IMR-90 (cell line): ENCODE data around the gene BEND2. TPM values are rescaled to one million over a fixed set of nuclear protein-coding genes. Genes with fewer than 3 reads are reported as not detected.

Experiments
- ATAC-seq: fragments of 200-7000 bp; cut with Tn5 transposase; 2 replicates; pipeline ENCODE4 v1.9.1; 2020; ENCODE audit warnings: low read depth, mild to moderate bottlenecking, moderate library complexity
- Bru-seq: library from RNA; stranded (reverse); fragments of 400-500 nt; gene quantifications from one replicate; lab custom pipeline; 2021; lab: Mats Ljungman, UMichigan
- BruChase-seq, 2 experiments: library from RNA; stranded (reverse); fragments of 400-500 nt; gene quantifications; one replicate each; lab custom pipeline; 2021; lab: Mats Ljungman, UMichigan
- BruUV-seq: library from RNA; stranded (reverse); fragments of 400-500 nt; replicated peaks from 2 replicates; lab custom pipeline; 2021; lab: Mats Ljungman, UMichigan
- CTCF ChIA-PET: fragments of 300-600 bp; formaldehyde crosslinking; extraction: SDS; loops from one replicate; lab custom pipeline; 2021; ENCODE audit warnings: antibody characterized with exemption; lab: Yijun Ruan, JAX
- POLR2A ChIA-PET: fragments of 300-600 bp; sonication (Branson Sonifier 250); formaldehyde crosslinking; loops from one replicate; lab custom pipeline; 2022; ENCODE audit warnings: antibody characterized with exemption; ENCODE audit not compliant: unreplicated experiment; lab: Charles Lee
- DNase-seq: peaks from one replicate; pipeline ENCODE4 v3.0.0; 2013
- H2AFZ ChIP-seq: replicated peaks from 2 replicates; pipeline ENCODE3; 2013; ENCODE audit warnings: low read length, mild to moderate bottlenecking; ENCODE audit not compliant: poor library complexity
- H2AK5ac ChIP-seq: 2 replicates; pipeline ENCODE4 v1.6.1; 2013; ENCODE audit warnings: low read depth, low read length, inconsistent platforms
- H2AK9ac ChIP-seq: replicated peaks from 2 replicates; pipeline ENCODE3; 2013; ENCODE audit warnings: mild to moderate bottlenecking, low read depth, low read length, moderate library complexity; ENCODE audit not compliant: poor library complexity
- H2BK120ac ChIP-seq: 2 replicates; pipeline ENCODE4 v1.6.1; 2013; ENCODE audit warnings: low read depth, low read length, inconsistent platforms
- H2BK15ac ChIP-seq: 3 replicates; pipeline ENCODE4 v1.6.1; 2013; ENCODE audit warnings: low read depth, low read length, inconsistent platforms
- H2BK20ac ChIP-seq: 2 replicates; pipeline ENCODE4 v1.6.1; 2013; ENCODE audit warnings: low read depth, mild to moderate bottlenecking, inconsistent platforms, low read length, moderate library complexity
- H2BK5ac ChIP-seq: 2 replicates; pipeline ENCODE4 v1.6.1; 2013; ENCODE audit warnings: mild to moderate bottlenecking, low read depth, low read length, inconsistent platforms; ENCODE audit not compliant: poor library complexity, severe bottlenecking
- H3K14ac ChIP-seq: replicated peaks from 2 replicates; pipeline ENCODE4 v1.6.1; 2013; ENCODE audit warnings: low read depth, low read length, inconsistent platforms
- H3K18ac ChIP-seq: 2 replicates; pipeline ENCODE4 v1.6.1; 2013; ENCODE audit warnings: low read depth, low read length, control low read depth
- H3K23ac ChIP-seq: 2 replicates; pipeline ENCODE4 v1.6.1; 2013; ENCODE audit warnings: low read depth, low read length, inconsistent platforms
- H3K27ac ChIP-seq: 2 replicates; pipeline ENCODE4 v1.5.1; 2013; ENCODE audit warnings: mild to moderate bottlenecking, control low read depth, low read length; ENCODE audit not compliant: insufficient read depth
- H3K27me3 ChIP-seq: 2 replicates; pipeline ENCODE4 v1.6.1; 2013; ENCODE audit warnings: low read length; ENCODE audit not compliant: control insufficient read depth, insufficient read depth
- H3K36me3 ChIP-seq: 2 replicates; pipeline ENCODE4 v1.6.1; 2013; ENCODE audit warnings: low read length, mixed read lengths; ENCODE audit not compliant: control insufficient read depth, insufficient read depth
- H3K4ac ChIP-seq: 2 replicates; pipeline ENCODE4 v1.6.1; 2013; ENCODE audit warnings: low read depth, low read length, inconsistent platforms
- H3K4me1 ChIP-seq: 2 replicates; pipeline ENCODE4 v1.6.1; 2013; ENCODE audit warnings: low read length, mixed read lengths; ENCODE audit not compliant: control insufficient read depth, insufficient read depth
- H3K4me2 ChIP-seq: 2 replicates; pipeline ENCODE4 v1.6.1; 2013; ENCODE audit warnings: low read depth, mild to moderate bottlenecking, control low read depth, low read length, moderate library complexity
- H3K4me3 ChIP-seq: 2 replicates; pipeline ENCODE4 v1.5.1; 2013; ENCODE audit warnings: low read depth, mild to moderate bottlenecking, control low read depth, low read length, moderate library complexity; ENCODE audit not compliant: insufficient read depth
- H3K56ac ChIP-seq: 2 replicates; pipeline ENCODE4 v1.6.1; 2013; ENCODE audit warnings: low read length, inconsistent platforms; ENCODE audit not compliant: insufficient read depth; ENCODE audit errors: extremely low read depth
- H3K79me1 ChIP-seq, 2 experiments: 2 replicates each; pipeline ENCODE4 v1.6.1; 2013; ENCODE audit warnings: low read length in 2 of 2, inconsistent platforms in 1 of 2, low read depth in 1 of 2
- H3K9ac ChIP-seq: 2 replicates; pipeline ENCODE4 v1.6.1; 2013; ENCODE audit warnings: low read depth, low read length, control low read depth
- H3K9me1 ChIP-seq: 2 replicates; pipeline ENCODE4 v1.6.1; 2013; ENCODE audit warnings: low read length, inconsistent platforms; ENCODE audit not compliant: insufficient read depth
- H3K9me3 ChIP-seq: 2 replicates; pipeline ENCODE4 v1.6.1; 2013; ENCODE audit warnings: low read length; ENCODE audit not compliant: control insufficient read depth, insufficient read depth
- H4K20me1 ChIP-seq: 2 replicates; pipeline ENCODE4 v1.6.1; 2013; ENCODE audit warnings: low read length, inconsistent platforms; ENCODE audit not compliant: insufficient read depth
- H4K5ac ChIP-seq: 2 replicates; pipeline ENCODE4 v1.6.1; 2013; ENCODE audit warnings: mild to moderate bottlenecking, low read depth, low read length, control low read depth
- H4K8ac ChIP-seq, 2 experiments: 2 replicates each; pipeline ENCODE4 v1.6.1; 2013; ENCODE audit warnings: low read depth in 2 of 2, low read length in 2 of 2, control low read depth in 1 of 2, inconsistent platforms in 1 of 2
- H4K91ac ChIP-seq: 2 replicates; pipeline ENCODE4 v1.6.1; 2013; ENCODE audit warnings: low read depth, low read length, inconsistent platforms; ENCODE audit not compliant: insufficient read depth
- BHLHE40 ChIP-seq: fragments of 150-350 bp; IDR thresholded peaks from 2 replicates; pipeline ENCODE4 v1.6.1; 2016; ENCODE audit warnings: mild to moderate bottlenecking, low read depth, low read length
- CEBPB ChIP-seq: IDR thresholded peaks from 2 replicates; pipeline ENCODE4 v1.6.1; 2012; ENCODE audit warnings: low read depth, low read length, improper control_type of control experiment
- CHD1 ChIP-seq: IDR thresholded peaks from 2 replicates; pipeline ENCODE4 v1.6.1; 2012; ENCODE audit warnings: low read depth, low read length, improper control_type of control experiment
- MAZ ChIP-seq: IDR thresholded peaks from 2 replicates; pipeline ENCODE4 v1.6.1; 2012; ENCODE audit warnings: low read depth, mild to moderate bottlenecking, low read length, improper control_type of control experiment, moderate library complexity, borderline replicate concordance
- MXI1 ChIP-seq: IDR thresholded peaks from 2 replicates; pipeline ENCODE4 v1.6.1; 2012; ENCODE audit warnings: low read depth, mild to moderate bottlenecking, low read length, moderate library complexity, borderline replicate concordance
- NFE2L2 ChIP-seq: fragments of 150-350 bp; IDR thresholded peaks from 2 replicates; pipeline ENCODE4 v1.6.1; 2016; ENCODE audit warnings: low read depth, mild to moderate bottlenecking, low read length
- POLR2A ChIP-seq: IDR thresholded peaks from 2 replicates; pipeline ENCODE4 v1.6.1; 2012; ENCODE audit warnings: mild to moderate bottlenecking, low read depth, low read length
- RAD21 ChIP-seq: IDR thresholded peaks from 2 replicates; pipeline ENCODE4 v1.6.1; 2012; ENCODE audit warnings: low read length, improper control_type of control experiment
- RCOR1 ChIP-seq: IDR thresholded peaks from 2 replicates; pipeline ENCODE4 v1.6.1; 2012; ENCODE audit warnings: mild to moderate bottlenecking, low read length, improper control_type of control experiment; ENCODE audit not compliant: insufficient replicate concordance
- RFX5 ChIP-seq: IDR thresholded peaks from 2 replicates; pipeline ENCODE4 v1.8.0; 2012; ENCODE audit warnings: low read depth, mild to moderate bottlenecking, low read length, moderate library complexity
- SMC3 ChIP-seq: fragments of 150-350 bp; IDR thresholded peaks from 2 replicates; pipeline ENCODE4 v1.6.1; 2016; ENCODE audit warnings: low read depth, mild to moderate bottlenecking, antibody characterized with exemption, low read length, moderate library complexity
- WGBS, 2 experiments: methylation state at CpG; one replicate each; pipeline versions ENCODE4 v1.1.5 to v1.1.7; 2013; ENCODE audit warnings: missing lambda C conversion rate in 2 of 2; ENCODE audit not compliant: insufficient read length in 1 of 2; ENCODE audit errors: extremely low coverage in 2 of 2; 5-methylcytosine and 5-hydroxymethylcytosine counted together
- dilution Hi-C: fragments of 300-500 bp; cut with HindIII; formaldehyde crosslinking; loops from one replicate; pipeline ENCODE4 v1.14.3; 2018; ENCODE audit warnings: low sequenced_read_pairs; ENCODE audit not compliant: unreplicated experiment
- in situ Hi-C: fragments of 300-500 bp; cut with MboI; formaldehyde crosslinking; loops from 3 replicates; pipeline ENCODE4 v1.14.3; 2019; ENCODE audit warnings: low sequenced_read_pairs, inconsistent platforms, mixed read lengths
- intact Hi-C: fragments of 100-400 bp; cut with micrococcal nuclease; formaldehyde crosslinking; loops from 2 replicates; pipeline ENCODE4 v1.10.0; 2022
- long read RNA-seq: library from polyadenylated mRNA; unstranded; transcript quantifications from one replicate; pipeline ENCODE4 v2.0.0, GENCODE V29; 2021; ENCODE audit not compliant: unreplicated experiment
- polyA plus RNA-seq, 3 experiments: library from polyadenylated mRNA; depleted of rRNA; stranded (reverse); fragments of >200 nt; gene quantifications; 2 replicates each; pipeline ENCODE4 v1.2.3, GENCODE V29; 2012; ENCODE audit warnings: low replicate concordance in 1 of 3
- total RNA-seq: library from RNA; depleted of rRNA; stranded (reverse); fragments of >200 nt; gene quantifications from 2 replicates; pipeline ENCODE4 v1.2.3, GENCODE V29; 2012; rRNA removed
- TF ChIP-seq, protein P1 (sequence below): fragments of 150-350 bp; IDR thresholded peaks from 2 replicates; pipeline ENCODE4 v1.6.1; 2016; ENCODE audit warnings: low read depth, mild to moderate bottlenecking, low read length, moderate library complexity, borderline replicate concordance
- TF ChIP-seq, protein P2 (sequence below): conservative IDR thresholded peaks from 2 replicates; pipeline ENCODE4 v1.5.1; 2012; ENCODE audit warnings: mild to moderate bottlenecking, low read depth, low read length, improper control_type of control experiment

The BEND2 gene
- total RNA-seq: not detected in 2 replicates
- not detected in 2 replicates for polyA plus RNA-seq (2012; rRNA removed)
- polyA plus RNA-seq (2012; cell fraction: cytosol; rRNA removed): not detected in 2 replicates
- not detected in 2 replicates for polyA plus RNA-seq (2012; cell fraction: nucleus; rRNA removed; ENCODE audit: low replicate concordance)
- Bru-seq, nascent RNA: not detected
- BruChase-seq, experiment 1, labeled RNA remaining after a 6-hour chase: percentile 1 among the genes with signal in this experiment
- BruChase-seq, experiment 2, labeled RNA remaining after a 2-hour chase: not detected
- long read RNA-seq: 0 reads

DNA sequence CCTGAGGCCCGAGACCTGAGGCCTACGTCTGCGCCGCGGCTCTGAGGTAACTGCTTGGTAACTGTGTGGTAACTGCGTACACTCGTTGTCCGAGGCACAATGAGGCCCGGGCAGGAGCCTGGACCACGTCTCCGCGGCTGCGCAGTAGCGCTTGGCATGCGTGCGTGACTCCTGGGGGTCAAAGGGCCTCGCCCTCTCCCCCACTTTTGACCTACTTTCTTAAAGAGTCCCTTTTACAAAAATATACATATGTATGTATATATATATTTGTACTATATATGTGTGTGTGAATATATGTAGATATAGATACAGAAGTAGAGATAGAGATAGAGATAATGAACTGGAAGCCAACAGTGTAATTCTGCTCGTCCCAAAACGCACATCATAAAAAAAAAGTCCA, at the start of gene BEND2:
Gene BEND2, minus strand, starts transcription at position 101 of the 400 bp plus-strand sequence. CDS start 136 bp downstream, outside the sequence.
- no peak within 1 kb of the TSS for H2BK20ac ChIP-seq
- no peak within 1 kb of the TSS for H3K23ac ChIP-seq
- no peaks in the 10 kb centered on the region for H3K9me1 ChIP-seq
- H3K4me3 ChIP-seq: no peak within 1 kb of the TSS
- peaks cover 2% of the 10 kb centered on the region; the same call in 1 of the 2 replicates for H3K9me3 ChIP-seq
- H3K4me2 ChIP-seq: no peak within 1 kb of the TSS
- dilution Hi-C loops: no loop called here
- no peaks in the 10 kb centered on the region for H3K4me1 ChIP-seq
- no peaks in the 10 kb centered on the region for H3K27me3 ChIP-seq
- no peak within 1 kb of the TSS for H3K56ac ChIP-seq
- no TSS peak for BruUV-seq
- no peak within 1 kb of the TSS for H3K27ac ChIP-seq
- no peak within 1 kb of the TSS for H4K5ac ChIP-seq
- no peaks in the 10 kb centered on the region for H3K36me3 ChIP-seq
- no peak within 1 kb of the TSS for H2BK5ac ChIP-seq
- H3K79me1 ChIP-seq: no peaks in the 10 kb centered on the region
- ATAC-seq (no peak), DNase-seq (no peak)
- ChIA-PET POLR2A (no interaction called here), CTCF (interaction anchor here (0.6 kb wide), 1 partner anchor 67 kb away, joined by 3 read pairs; no protein-coding TSS in a partner anchor)
- no peak within 1 kb of the TSS for H4K91ac ChIP-seq
- no peaks in the 10 kb centered on the region for H4K20me1 ChIP-seq
- no peak within 1 kb of the TSS for H3K14ac ChIP-seq
- in situ Hi-C loops: no loop called here
- no peak within 1 kb of the TSS for H2BK15ac ChIP-seq
- intact Hi-C loops: no loop called here
- TF ChIP-seq RAD21 (no peak), RFX5 (no peak), POLR2A (no peak), SMC3 (no peak), CHD1 (no peak), MAZ (no peak), CEBPB (no peak), MXI1 (no peak), BHLHE40 (no peak), NFE2L2 (no peak), RCOR1 (no peak)
- TF ChIP-seq, protein P1, sequence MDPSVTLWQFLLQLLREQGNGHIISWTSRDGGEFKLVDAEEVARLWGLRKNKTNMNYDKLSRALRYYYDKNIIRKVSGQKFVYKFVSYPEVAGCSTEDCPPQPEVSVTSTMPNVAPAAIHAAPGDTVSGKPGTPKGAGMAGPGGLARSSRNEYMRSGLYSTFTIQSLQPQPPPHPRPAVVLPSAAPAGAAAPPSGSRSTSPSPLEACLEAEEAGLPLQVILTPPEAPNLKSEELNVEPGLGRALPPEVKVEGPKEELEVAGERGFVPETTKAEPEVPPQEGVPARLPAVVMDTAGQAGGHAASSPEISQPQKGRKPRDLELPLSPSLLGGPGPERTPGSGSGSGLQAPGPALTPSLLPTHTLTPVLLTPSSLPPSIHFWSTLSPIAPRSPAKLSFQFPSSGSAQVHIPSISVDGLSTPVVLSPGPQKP: no peak
- TF ChIP-seq, protein P2, sequence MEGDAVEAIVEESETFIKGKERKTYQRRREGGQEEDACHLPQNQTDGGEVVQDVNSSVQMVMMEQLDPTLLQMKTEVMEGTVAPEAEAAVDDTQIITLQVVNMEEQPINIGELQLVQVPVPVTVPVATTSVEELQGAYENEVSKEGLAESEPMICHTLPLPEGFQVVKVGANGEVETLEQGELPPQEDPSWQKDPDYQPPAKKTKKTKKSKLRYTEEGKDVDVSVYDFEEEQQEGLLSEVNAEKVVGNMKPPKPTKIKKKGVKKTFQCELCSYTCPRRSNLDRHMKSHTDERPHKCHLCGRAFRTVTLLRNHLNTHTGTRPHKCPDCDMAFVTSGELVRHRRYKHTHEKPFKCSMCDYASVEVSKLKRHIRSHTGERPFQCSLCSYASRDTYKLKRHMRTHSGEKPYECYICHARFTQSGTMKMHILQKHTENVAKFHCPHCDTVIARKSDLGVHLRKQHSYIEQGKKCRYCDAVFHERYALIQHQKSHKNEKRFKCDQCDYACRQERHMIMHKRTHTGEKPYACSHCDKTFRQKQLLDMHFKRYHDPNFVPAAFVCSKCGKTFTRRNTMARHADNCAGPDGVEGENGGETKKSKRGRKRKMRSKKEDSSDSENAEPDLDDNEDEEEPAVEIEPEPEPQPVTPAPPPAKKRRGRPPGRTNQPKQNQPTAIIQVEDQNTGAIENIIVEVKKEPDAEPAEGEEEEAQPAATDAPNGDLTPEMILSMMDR: no peak
- WGBS, 2 experiments: 90% methylated on average over 4 of the region's 19 CpGs; no CpG with 5 or more reads in 1 of the 2 experiments
- H2BK120ac ChIP-seq: no peak within 1 kb of the TSS
- H2AK9ac ChIP-seq: no peak within 1 kb of the TSS
- H2AFZ ChIP-seq: no peak within 1 kb of the TSS
- H4K8ac ChIP-seq: no peak within 1 kb of the TSS
- no peak within 1 kb of the TSS for H3K18ac ChIP-seq
- no peak within 1 kb of the TSS for H3K4ac ChIP-seq
- no peak within 1 kb of the TSS for H3K9ac ChIP-seq
- H2AK5ac ChIP-seq: no peak within 1 kb of the TSS
